GM18951 (cell line): ENCODE results near the gene PES1.
"Not testable (repeated sequence)": the region's sequence is repeated elsewhere in the genome, so short reads cannot be mapped to it uniquely, and the experiment has no call there.

Source experiments
- POLR2A ChIP-seq: IDR thresholded peaks from 4 replicates; pipeline ENCODE4 v1.6.1; 2011; ENCODE audit warnings: mild to moderate bottlenecking; ENCODE audit not compliant: insufficient read length, insufficient read depth; ENCODE audit errors: extremely low read depth
- in situ Hi-C: fragments of 300-500 bp; cut with MboI; formaldehyde crosslinking; loops from one replicate; pipeline ENCODE4 v1.12.0; 2022; ENCODE audit warnings: low sequenced_read_pairs, mixed read lengths, inconsistent platforms; ENCODE audit not compliant: unreplicated experiment

Gene PES1

GRCh38 chr22:30541961-30542810, 49.5 kb downstream of the PES1 start:
- no peak for TF ChIP-seq POLR2A
- in situ Hi-C loops, result no loop called here

- in situ Hi-C loops, result not testable (repeated sequence)
These were observed 50.2 kb downstream of the PES1 start for GRCh38 chr22:30541511-30541910.

- TF ChIP-seq POLR2A, result no peak
- in situ Hi-C loops, result no loop called here
These were observed 52.3 kb downstream of the PES1 start for GRCh38 chr22:30539368-30539767.

- TF ChIP-seq POLR2A, result no peak
- in situ Hi-C loops, result no loop called here
These were observed 53.4 kb downstream of the PES1 start for GRCh38 chr22:30538280-30538679.

GRCh38 chr22:30537083-30537731, 54.5 kb downstream of the PES1 start:
- no peak for TF ChIP-seq POLR2A
- in situ Hi-C loops, result no loop called here

GRCh38 chr22:30535182-30535581, 56.5 kb downstream of the PES1 start:
- TF ChIP-seq POLR2A, result no peak
- in situ Hi-C loops, result no loop called here

GRCh38 chr22:30531651-30532608, 59.8 kb downstream of the PES1 start:
- in situ Hi-C loops, result no loop called here
- TF ChIP-seq POLR2A, result no peak

GRCh38 chr22:30526656-30527055, 65.1 kb downstream of the PES1 start:
- in situ Hi-C loops, result no loop called here

More at GRCh38 chr22:30526656-30527055, 65.1 kb downstream of the PES1 start:
- TF ChIP-seq POLR2A, result no peak
